Osteocyte (in vitro differentiated cells): Measurements from ENCODE around the gene GRM5. TPM values are rescaled to one million over a fixed set of nuclear protein-coding genes. Genes with fewer than 3 reads are reported as not detected.

ENCODE experiments used
- DNase-seq: peaks from one replicate; pipeline ENCODE4 v3.0.0; 2021; ENCODE audit warnings: mixed read lengths; ENCODE audit not compliant: unreplicated experiment; ENCODE audit errors: extremely low spot score
- H3K27ac Mint-ChIP-seq: one replicate; pipeline ENCODE4 v1.8.0; 2021; ENCODE audit warnings: mild to moderate bottlenecking, mixed read lengths; ENCODE audit not compliant: unreplicated experiment
- H3K27me3 Mint-ChIP-seq: one replicate; pipeline ENCODE4 v1.8.0; 2021; ENCODE audit warnings: mixed read lengths; ENCODE audit not compliant: unreplicated experiment
- H3K36me3 Mint-ChIP-seq: one replicate; pipeline ENCODE4 v1.8.0; 2021; ENCODE audit warnings: mixed read lengths; ENCODE audit not compliant: unreplicated experiment
- H3K4me1 Mint-ChIP-seq: one replicate; pipeline ENCODE4 v1.8.0; 2021; ENCODE audit warnings: mixed read lengths; ENCODE audit not compliant: unreplicated experiment
- H3K4me3 Mint-ChIP-seq: one replicate; pipeline ENCODE4 v1.8.0; 2021; ENCODE audit warnings: mild to moderate bottlenecking, moderate library complexity, mixed read lengths; ENCODE audit not compliant: unreplicated experiment
- H3K9me3 Mint-ChIP-seq: one replicate; pipeline ENCODE4 v1.8.0; 2021; ENCODE audit warnings: mixed read lengths; ENCODE audit not compliant: unreplicated experiment
- total RNA-seq: library from RNA; stranded (reverse); gene quantifications from 2 replicates; pipeline ENCODE4 v1.2.1, GENCODE V29; 2021
- TF ChIP-seq, protein P1 (sequence below): fragments of 200-600 bp; sonication (generic); IDR thresholded peaks from 2 replicates; pipeline ENCODE4 v1.5.0; 2021; ENCODE audit warnings: antibody characterized with exemption, mild to moderate bottlenecking, moderate library complexity

GRM5 gene
- total RNA-seq, 1 donor from 2014 or later, result 0.21 TPM

DNA sequence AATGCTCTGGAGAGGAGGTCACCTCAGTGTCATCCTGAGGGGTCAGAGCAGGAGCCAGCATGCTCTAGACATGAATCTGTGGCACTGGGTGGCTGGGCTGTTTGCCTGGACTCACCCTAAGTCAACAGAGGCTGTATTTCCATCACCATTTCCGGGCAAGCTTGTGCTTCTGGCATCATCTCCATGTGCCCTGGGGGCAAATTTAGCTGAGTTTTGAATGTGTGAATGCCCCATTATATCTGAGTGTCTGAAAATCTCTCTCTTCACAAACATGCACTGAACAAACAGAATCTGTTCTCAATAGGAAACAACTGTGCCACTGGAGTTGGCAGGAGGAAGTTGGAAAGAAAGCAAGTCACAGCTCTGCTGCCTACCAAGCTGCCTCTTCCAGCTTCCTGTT lies 356.2 kb downstream of the GRM5 start:
- Mint-ChIP-seq H3K36me3 (no peaks in the 10 kb centered on the region), H3K27ac (no peak overlapping the region), H3K9me3 (no peaks in the 10 kb centered on the region), H3K27me3 (no peaks in the 10 kb centered on the region), H3K4me1 (no peaks in the 10 kb centered on the region), H3K4me3 (no peak overlapping the region)
- DNase-seq, result no peak
- TF ChIP-seq, protein P1, sequence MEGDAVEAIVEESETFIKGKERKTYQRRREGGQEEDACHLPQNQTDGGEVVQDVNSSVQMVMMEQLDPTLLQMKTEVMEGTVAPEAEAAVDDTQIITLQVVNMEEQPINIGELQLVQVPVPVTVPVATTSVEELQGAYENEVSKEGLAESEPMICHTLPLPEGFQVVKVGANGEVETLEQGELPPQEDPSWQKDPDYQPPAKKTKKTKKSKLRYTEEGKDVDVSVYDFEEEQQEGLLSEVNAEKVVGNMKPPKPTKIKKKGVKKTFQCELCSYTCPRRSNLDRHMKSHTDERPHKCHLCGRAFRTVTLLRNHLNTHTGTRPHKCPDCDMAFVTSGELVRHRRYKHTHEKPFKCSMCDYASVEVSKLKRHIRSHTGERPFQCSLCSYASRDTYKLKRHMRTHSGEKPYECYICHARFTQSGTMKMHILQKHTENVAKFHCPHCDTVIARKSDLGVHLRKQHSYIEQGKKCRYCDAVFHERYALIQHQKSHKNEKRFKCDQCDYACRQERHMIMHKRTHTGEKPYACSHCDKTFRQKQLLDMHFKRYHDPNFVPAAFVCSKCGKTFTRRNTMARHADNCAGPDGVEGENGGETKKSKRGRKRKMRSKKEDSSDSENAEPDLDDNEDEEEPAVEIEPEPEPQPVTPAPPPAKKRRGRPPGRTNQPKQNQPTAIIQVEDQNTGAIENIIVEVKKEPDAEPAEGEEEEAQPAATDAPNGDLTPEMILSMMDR, result no peak

DNA sequence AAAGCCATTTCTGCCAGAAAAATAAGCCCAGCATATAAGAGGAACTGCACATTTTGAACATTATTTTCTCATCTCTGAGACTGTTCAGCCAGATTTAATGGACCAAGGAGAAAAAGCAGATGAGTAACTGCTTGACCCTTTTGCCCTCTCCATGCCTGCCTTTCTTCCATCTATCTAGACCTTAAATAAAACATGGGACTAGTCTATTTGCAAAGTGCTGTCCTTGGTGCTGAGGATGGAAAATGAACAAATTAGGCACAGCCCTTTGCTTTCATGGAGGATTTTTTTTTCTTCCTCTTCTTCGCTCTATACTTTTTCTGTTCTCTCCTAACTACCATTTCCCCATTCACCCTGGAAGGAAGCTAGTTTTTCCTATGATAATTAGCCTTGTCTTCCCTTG lies 361.3 kb downstream of the GRM5 start:
- H3K36me3 Mint-ChIP-seq, result no peaks in the 10 kb centered on the region
- TF ChIP-seq, protein P1, result no peak
- H3K4me1 Mint-ChIP-seq, result no peaks in the 10 kb centered on the region
- H3K9me3 Mint-ChIP-seq, result peaks cover 3% of the 10 kb centered on the region
- no peak for DNase-seq
- no peaks in the 10 kb centered on the region for H3K27me3 Mint-ChIP-seq
- no peak overlapping the region for H3K4me3 Mint-ChIP-seq
- no peak overlapping the region for H3K27ac Mint-ChIP-seq

DNA sequence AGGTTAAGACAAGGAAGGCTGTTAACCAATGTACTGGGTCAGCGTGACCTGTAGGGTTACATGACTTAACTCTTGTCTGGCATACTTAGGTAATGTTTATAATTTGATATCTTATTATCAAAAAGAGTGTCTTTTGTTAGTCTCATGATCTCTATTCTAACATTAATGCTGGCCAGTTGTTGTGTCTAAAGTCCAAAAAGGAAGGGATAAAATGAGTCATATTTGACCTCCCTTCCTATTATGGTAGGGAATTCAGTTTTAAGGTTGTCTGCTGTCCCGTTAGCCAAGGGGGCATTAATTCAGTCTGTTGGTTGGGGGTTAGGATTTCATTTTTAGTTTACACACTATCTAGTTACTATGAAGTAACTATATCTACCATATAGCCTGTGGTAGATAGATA lies 364.0 kb downstream of the GRM5 start:
- Mint-ChIP-seq H3K9me3 (peaks cover 3% of the 10 kb centered on the region), H3K4me1 (no peaks in the 10 kb centered on the region), H3K27ac (no peak overlapping the region), H3K36me3 (no peaks in the 10 kb centered on the region), H3K27me3 (peaks cover 2% of the 10 kb centered on the region), H3K4me3 (no peak overlapping the region)
- TF ChIP-seq, protein P1, result no peak
- no peak for DNase-seq

DNA sequence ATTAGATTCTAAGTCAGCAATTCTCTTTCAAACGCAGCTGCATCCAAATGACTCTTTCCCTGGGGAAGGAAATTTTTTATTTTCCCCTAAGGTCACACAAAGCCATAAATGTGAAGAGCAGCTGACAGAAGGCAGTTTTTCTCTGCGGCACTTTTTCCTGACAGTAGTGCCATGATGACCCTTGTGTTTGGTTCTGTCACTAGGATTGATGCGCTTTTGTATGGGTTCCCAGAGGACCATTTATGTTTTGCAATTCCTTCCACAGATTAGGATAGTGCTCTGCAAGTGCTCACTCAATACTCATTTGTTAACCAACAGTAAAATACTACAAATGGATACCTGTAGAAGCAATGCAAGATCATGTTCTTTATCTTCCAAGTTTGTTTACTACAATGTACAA lies 368.6 kb downstream of the GRM5 start:
- H3K27ac Mint-ChIP-seq, result no peak overlapping the region
- DNase-seq, result no peak
- TF ChIP-seq, protein P1, result no peak
- no peak overlapping the region for H3K4me3 Mint-ChIP-seq
- H3K9me3 Mint-ChIP-seq, result no peaks in the 10 kb centered on the region
- no peaks in the 10 kb centered on the region for H3K36me3 Mint-ChIP-seq
- no peaks in the 10 kb centered on the region for H3K4me1 Mint-ChIP-seq
- H3K27me3 Mint-ChIP-seq, result peaks cover 6% of the 10 kb centered on the region

DNA sequence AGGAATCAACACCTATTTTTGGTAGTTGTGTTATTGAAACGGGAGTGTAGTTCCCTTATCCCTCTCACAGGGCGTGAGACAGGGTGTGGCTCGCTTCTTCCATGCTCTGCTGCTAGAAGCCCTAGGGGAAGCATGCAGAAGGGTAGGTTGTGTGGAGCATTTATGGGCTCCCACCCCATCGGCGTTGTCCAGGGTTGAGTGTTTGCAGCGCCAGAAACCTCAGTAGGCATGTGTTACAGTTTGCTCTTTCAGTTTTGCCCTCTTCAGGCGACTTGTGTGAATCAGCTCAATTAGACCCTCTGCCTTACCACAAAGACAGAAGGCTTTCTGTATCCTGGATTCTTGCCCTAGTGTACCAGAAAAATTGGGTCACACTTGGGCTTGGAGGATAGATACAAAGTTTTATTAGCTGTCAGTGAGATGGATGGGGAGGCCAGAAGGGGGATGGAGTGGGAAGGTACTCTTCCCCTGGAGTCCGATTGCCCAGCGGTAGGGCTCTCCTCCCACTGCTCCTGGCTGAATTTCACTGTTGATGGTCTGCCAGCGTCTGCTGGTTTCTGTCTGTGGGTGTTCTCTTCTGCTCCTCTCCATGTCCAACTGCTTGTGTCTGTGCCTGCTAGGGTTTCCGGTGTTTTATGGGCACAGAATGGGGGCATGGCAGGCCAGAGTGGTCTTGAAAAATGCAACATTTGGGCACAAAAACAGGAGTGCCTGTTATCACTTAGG lies 369.9 kb downstream of the GRM5 start:
- no peaks in the 10 kb centered on the region for H3K36me3 Mint-ChIP-seq
- H3K9me3 Mint-ChIP-seq, result no peaks in the 10 kb centered on the region
- TF ChIP-seq, protein P1, result no peak
- no peaks in the 10 kb centered on the region for H3K4me1 Mint-ChIP-seq
- no peak for DNase-seq
- no peak overlapping the region for H3K27ac Mint-ChIP-seq
- peaks cover 6% of the 10 kb centered on the region for H3K27me3 Mint-ChIP-seq
- no peak overlapping the region for H3K4me3 Mint-ChIP-seq
